ENCODE data around the gene WWOX. TPM values are rescaled to one million over a fixed set of nuclear protein-coding genes. Genes with fewer than 3 reads are reported as not detected.

The WWOX gene
- total RNA-seq, 2 experiments from 2014 or later: 20.2 to 21.4 TPM

- DNase-seq: no peak
- no peaks in the 10 kb centered on the region for H3K9me3 Mint-ChIP-seq
- no peak overlapping the region for H3K4me3 Mint-ChIP-seq
- H3K36me3 Mint-ChIP-seq (ENCODE audit: low read depth): peaks cover 2% of the 10 kb centered on the region
- intact Hi-C loops (cut with micrococcal nuclease): no loop called here
- peaks cover 11% of the 10 kb centered on the region for H3K4me1 Mint-ChIP-seq (ENCODE audit: low read depth)
- no peak overlapping the region for H3K27ac Mint-ChIP-seq
- H3K27me3 Mint-ChIP-seq (ENCODE audit: low read depth): no peaks in the 10 kb centered on the region
- CTCF ChIA-PET: no interaction called here
Measured at GRCh38 chr16:78577630-78578029, 478.2 kb downstream of the WWOX start.

GRCh38 chr16:78579020-78579419 lies 479.6 kb downstream of the WWOX start:
- CTCF ChIA-PET: no interaction called here
- no peak for DNase-seq

GRCh38 chr16:78583441-78583840 lies 484.0 kb downstream of the WWOX start:
- Mint-ChIP-seq H3K4me1 (ENCODE audit: low read depth) (no peaks in the 10 kb centered on the region), H3K27me3 (ENCODE audit: low read depth) (no peaks in the 10 kb centered on the region), H3K36me3 (ENCODE audit: low read depth) (peaks cover 4% of the 10 kb centered on the region), H3K27ac (no peak overlapping the region), H3K4me3 (no peak overlapping the region), H3K9me3 (no peaks in the 10 kb centered on the region)
- intact Hi-C loops (cut with micrococcal nuclease): no loop called here
- DNase-seq: no peak
- CTCF ChIA-PET: no interaction called here

More at GRCh38 chr16:78579020-78579419, 479.6 kb downstream of the WWOX start:
- no peak overlapping the region for H3K27ac Mint-ChIP-seq
- intact Hi-C loops (cut with micrococcal nuclease): no loop called here
- no peaks in the 10 kb centered on the region for H3K9me3 Mint-ChIP-seq
- H3K4me3 Mint-ChIP-seq: no peak overlapping the region
- H3K4me1 Mint-ChIP-seq (ENCODE audit: low read depth): peaks cover 11% of the 10 kb centered on the region
- H3K27me3 Mint-ChIP-seq (ENCODE audit: low read depth): no peaks in the 10 kb centered on the region
- peaks cover 2% of the 10 kb centered on the region for H3K36me3 Mint-ChIP-seq (ENCODE audit: low read depth)

GRCh38 chr16:78584213-78584860 lies 484.9 kb downstream of the WWOX start:
- no peaks in the 10 kb centered on the region for H3K4me1 Mint-ChIP-seq (ENCODE audit: low read depth)
- no peaks in the 10 kb centered on the region for H3K27me3 Mint-ChIP-seq (ENCODE audit: low read depth)
- H3K36me3 Mint-ChIP-seq (ENCODE audit: low read depth): peaks cover 2% of the 10 kb centered on the region
- H3K4me3 Mint-ChIP-seq: no peak overlapping the region
- no peak overlapping the region for H3K27ac Mint-ChIP-seq
- CTCF ChIA-PET: no interaction called here
- DNase-seq: no peak
- intact Hi-C loops (cut with micrococcal nuclease): no loop called here
- H3K9me3 Mint-ChIP-seq: no peaks in the 10 kb centered on the region

- no peaks in the 10 kb centered on the region for H3K27me3 Mint-ChIP-seq (ENCODE audit: low read depth)
- DNase-seq: no peak
- no peak overlapping the region for H3K4me3 Mint-ChIP-seq
- H3K27ac Mint-ChIP-seq: no peak overlapping the region
- H3K9me3 Mint-ChIP-seq: no peaks in the 10 kb centered on the region
- H3K36me3 Mint-ChIP-seq (ENCODE audit: low read depth): peaks cover 2% of the 10 kb centered on the region
- intact Hi-C loops (cut with micrococcal nuclease): no loop called here
- no peaks in the 10 kb centered on the region for H3K4me1 Mint-ChIP-seq (ENCODE audit: low read depth)
- CTCF ChIA-PET: no interaction called here
Measured at GRCh38 chr16:78584991-78585390, 485.5 kb downstream of the WWOX start.

- Mint-ChIP-seq H3K27ac (no peak overlapping the region), H3K4me1 (ENCODE audit: low read depth) (no peaks in the 10 kb centered on the region), H3K27me3 (ENCODE audit: low read depth) (no peaks in the 10 kb centered on the region), H3K36me3 (ENCODE audit: low read depth) (peaks cover 2% of the 10 kb centered on the region), H3K9me3 (no peaks in the 10 kb centered on the region), H3K4me3 (no peak overlapping the region)
- CTCF ChIA-PET: no interaction called here
- DNase-seq: no peak
- intact Hi-C loops (cut with micrococcal nuclease): no loop called here
Measured at GRCh38 chr16:78589331-78589730, 489.9 kb downstream of the WWOX start.

- CTCF ChIA-PET: no interaction called here
- Mint-ChIP-seq H3K36me3 (ENCODE audit: low read depth) (no peaks in the 10 kb centered on the region), H3K4me3 (no peak overlapping the region), H3K9me3 (no peaks in the 10 kb centered on the region), H3K27ac (no peak overlapping the region), H3K27me3 (ENCODE audit: low read depth) (no peaks in the 10 kb centered on the region), H3K4me1 (ENCODE audit: low read depth) (no peaks in the 10 kb centered on the region)
- intact Hi-C loops (cut with micrococcal nuclease): no loop called here
- DNase-seq: no peak
Measured at GRCh38 chr16:78591682-78592103, 492.2 kb downstream of the WWOX start.

- Mint-ChIP-seq H3K27me3 (ENCODE audit: low read depth) (no peaks in the 10 kb centered on the region), H3K4me3 (no peak overlapping the region), H3K4me1 (ENCODE audit: low read depth) (no peaks in the 10 kb centered on the region), H3K27ac (no peak overlapping the region), H3K36me3 (ENCODE audit: low read depth) (no peaks in the 10 kb centered on the region), H3K9me3 (no peaks in the 10 kb centered on the region)
- intact Hi-C loops (cut with micrococcal nuclease): no loop called here
- DNase-seq: no peak
- CTCF ChIA-PET: no interaction called here
Measured at GRCh38 chr16:78592111-78592510, 492.7 kb downstream of the WWOX start.

- Mint-ChIP-seq H3K27ac (no peak overlapping the region), H3K27me3 (ENCODE audit: low read depth) (no peaks in the 10 kb centered on the region), H3K36me3 (ENCODE audit: low read depth) (no peaks in the 10 kb centered on the region), H3K4me3 (no peak overlapping the region), H3K9me3 (no peaks in the 10 kb centered on the region), H3K4me1 (ENCODE audit: low read depth) (no peaks in the 10 kb centered on the region)
- no peak for DNase-seq
- CTCF ChIA-PET: interaction anchor here (0.6 kb wide), 1 partner anchor 604 kb away, joined by 4 read pairs; no protein-coding TSS in a partner anchor
- intact Hi-C loops (cut with micrococcal nuclease): no loop called here
Measured at GRCh38 chr16:78593352-78593751, 493.9 kb downstream of the WWOX start.

GRCh38 chr16:78594191-78594590 lies 494.7 kb downstream of the WWOX start:
- Mint-ChIP-seq H3K4me3 (no peak overlapping the region), H3K27ac (no peak overlapping the region), H3K4me1 (ENCODE audit: low read depth) (no peaks in the 10 kb centered on the region), H3K9me3 (no peaks in the 10 kb centered on the region), H3K27me3 (ENCODE audit: low read depth) (no peaks in the 10 kb centered on the region), H3K36me3 (ENCODE audit: low read depth) (no peaks in the 10 kb centered on the region)
- CTCF ChIA-PET: interaction anchor here (0.6 kb wide), 1 partner anchor 603 kb away, joined by 4 read pairs; no protein-coding TSS in a partner anchor
- no peak for DNase-seq
- intact Hi-C loops (cut with micrococcal nuclease): no loop called here

- no peak overlapping the region for H3K4me3 Mint-ChIP-seq
- no peak for DNase-seq
- no peaks in the 10 kb centered on the region for H3K27me3 Mint-ChIP-seq (ENCODE audit: low read depth)
- H3K36me3 Mint-ChIP-seq (ENCODE audit: low read depth): no peaks in the 10 kb centered on the region
- intact Hi-C loops (cut with micrococcal nuclease): no loop called here
- no peaks in the 10 kb centered on the region for H3K9me3 Mint-ChIP-seq
- CTCF ChIA-PET: no interaction called here
- H3K27ac Mint-ChIP-seq: no peak overlapping the region
- no peaks in the 10 kb centered on the region for H3K4me1 Mint-ChIP-seq (ENCODE audit: low read depth)
Measured at GRCh38 chr16:78596348-78596995, 497.0 kb downstream of the WWOX start.

GRCh38 chr16:78596996-78597422 lies 497.6 kb downstream of the WWOX start:
- no peaks in the 10 kb centered on the region for H3K4me1 Mint-ChIP-seq (ENCODE audit: low read depth)
- H3K4me3 Mint-ChIP-seq: no peak overlapping the region
- H3K27me3 Mint-ChIP-seq (ENCODE audit: low read depth): no peaks in the 10 kb centered on the region
- DNase-seq: no peak
- H3K36me3 Mint-ChIP-seq (ENCODE audit: low read depth): no peaks in the 10 kb centered on the region
- no peak overlapping the region for H3K27ac Mint-ChIP-seq
- CTCF ChIA-PET: no interaction called here
- intact Hi-C loops (cut with micrococcal nuclease): no loop called here
- no peaks in the 10 kb centered on the region for H3K9me3 Mint-ChIP-seq

GRCh38 chr16:78597809-78598570 lies 498.5 kb downstream of the WWOX start:
- Mint-ChIP-seq H3K4me1 (ENCODE audit: low read depth) (no peaks in the 10 kb centered on the region), H3K9me3 (no peaks in the 10 kb centered on the region), H3K27me3 (ENCODE audit: low read depth) (no peaks in the 10 kb centered on the region), H3K27ac (no peak overlapping the region), H3K4me3 (no peak overlapping the region), H3K36me3 (ENCODE audit: low read depth) (no peaks in the 10 kb centered on the region)
- no peak for DNase-seq
- intact Hi-C loops (cut with micrococcal nuclease): no loop called here
- CTCF ChIA-PET: no interaction called here
